ENCODE measurements around the gene TMEM87A.

The TMEM87A gene

GRCh38 chr15:42286445-42287029 is 13.3 kb upstream of the TMEM87A start:
- Histone ChIP-seq H3K4me1 (ENCODE audit: control insufficient read depth, insufficient read depth, low read length) (0 out of 2 replicates have a peak, but pooled peaks cover 2% of the 10 kb centered on the region), H3K4me3 (ENCODE audit: low read length) (no peak overlapping the region), H3K27me3 (ENCODE audit: control insufficient read depth, insufficient read depth, low read length) (no peaks in the 10 kb centered on the region), H3K9me3 (ENCODE audit: control insufficient read depth, insufficient read depth, low read length) (no peaks in the 10 kb centered on the region), H3K36me3 (ENCODE audit: control insufficient read depth, insufficient read depth, low read length) (no peaks in the 10 kb centered on the region), H3K27ac (ENCODE audit: low read length) (no peak overlapping the region)
- WGBS (ENCODE audit: insufficient coverage, insufficient read length): no CpG with 5 or more reads among the region's 4 CpGs
- no peak for DNase-seq (ENCODE audit: low read depth, low spot score)

GRCh38 chr15:42285034-42285433 is 11.8 kb upstream of the TMEM87A start:
- Histone ChIP-seq H3K9me3 (ENCODE audit: control insufficient read depth, insufficient read depth, low read length) (no peaks in the 10 kb centered on the region), H3K4me3 (ENCODE audit: low read length) (no peak overlapping the region), H3K4me1 (ENCODE audit: control insufficient read depth, insufficient read depth, low read length) (0 out of 2 replicates have a peak, but pooled peaks cover 2% of the 10 kb centered on the region), H3K27me3 (ENCODE audit: control insufficient read depth, insufficient read depth, low read length) (no peaks in the 10 kb centered on the region), H3K36me3 (ENCODE audit: control insufficient read depth, insufficient read depth, low read length) (no peaks in the 10 kb centered on the region), H3K27ac (ENCODE audit: low read length) (no peak overlapping the region)
- DNase-seq (ENCODE audit: low read depth, low spot score): no peak
- no CpG with 5 or more reads among the region's 1 CpG for WGBS (ENCODE audit: insufficient coverage, insufficient read length)

DNA sequence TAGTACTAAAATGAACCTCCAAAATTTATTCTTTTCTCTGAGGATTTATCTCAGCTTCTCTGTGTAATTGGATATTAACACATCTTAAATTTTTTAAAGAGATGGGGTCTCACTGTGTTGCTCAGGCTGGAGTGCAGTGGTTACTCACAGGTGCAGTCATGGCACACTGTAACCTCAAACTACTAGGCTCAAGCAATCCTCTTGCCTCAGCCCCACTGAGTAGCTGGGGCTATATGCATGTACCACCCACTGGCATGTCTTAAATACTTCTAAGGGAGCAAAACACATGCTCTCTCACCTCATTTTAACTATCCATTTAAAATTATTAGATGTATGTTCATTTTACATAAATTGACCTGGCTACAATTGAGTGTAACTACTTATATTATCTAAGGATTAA is 11.3 kb upstream of the TMEM87A start:
- DNase-seq (ENCODE audit: low read depth, low spot score): no peak
- H3K9me3 ChIP-seq (ENCODE audit: control insufficient read depth, insufficient read depth, low read length): no peaks in the 10 kb centered on the region
- no peaks in the 10 kb centered on the region for H3K36me3 ChIP-seq (ENCODE audit: control insufficient read depth, insufficient read depth, low read length)

GRCh38 chr15:42283671-42284070 is 10.4 kb upstream of the TMEM87A start:
- H3K4me1 ChIP-seq (ENCODE audit: control insufficient read depth, insufficient read depth, low read length): 0 out of 2 replicates have a peak, but pooled peaks cover 2% of the 10 kb centered on the region
- WGBS (ENCODE audit: insufficient coverage, insufficient read length): no CpG with 5 or more reads among the region's 3 CpGs
- no peaks in the 10 kb centered on the region for H3K36me3 ChIP-seq (ENCODE audit: control insufficient read depth, insufficient read depth, low read length)
- no peak overlapping the region for H3K27ac ChIP-seq (ENCODE audit: low read length)
- no peak for DNase-seq (ENCODE audit: low read depth, low spot score)
- H3K4me3 ChIP-seq (ENCODE audit: low read length): no peak overlapping the region
- H3K27me3 ChIP-seq (ENCODE audit: control insufficient read depth, insufficient read depth, low read length): no peaks in the 10 kb centered on the region
- H3K9me3 ChIP-seq (ENCODE audit: control insufficient read depth, insufficient read depth, low read length): no peaks in the 10 kb centered on the region

More for the DNA sequence above, 11.3 kb upstream of the TMEM87A start:
- H3K4me1 ChIP-seq (ENCODE audit: control insufficient read depth, insufficient read depth, low read length): 0 out of 2 replicates have a peak, but pooled peaks cover 2% of the 10 kb centered on the region
- H3K27ac ChIP-seq (ENCODE audit: low read length): no peak overlapping the region
- H3K4me3 ChIP-seq (ENCODE audit: low read length): no peak overlapping the region
- H3K27me3 ChIP-seq (ENCODE audit: control insufficient read depth, insufficient read depth, low read length): no peaks in the 10 kb centered on the region

DNA sequence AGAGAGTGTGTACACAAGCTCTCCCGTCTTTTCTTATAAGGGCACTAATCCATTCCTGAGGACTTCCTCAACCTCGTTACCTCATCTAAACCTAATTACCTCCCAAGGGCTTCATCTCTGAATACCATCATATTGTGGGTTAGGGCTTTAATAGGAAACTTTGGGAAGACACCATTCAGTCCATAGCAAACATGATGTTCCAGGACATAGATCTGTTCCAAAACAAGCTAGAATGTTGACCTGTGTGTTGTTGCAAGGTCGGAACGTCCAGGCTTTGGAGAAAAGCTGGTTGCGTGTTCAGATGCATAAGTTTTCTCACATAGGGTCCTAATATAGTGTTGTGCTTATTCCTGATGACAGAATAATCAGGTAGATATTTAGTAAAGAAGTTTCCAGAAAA is 9.7 kb upstream of the TMEM87A start:
- Histone ChIP-seq H3K4me3 (ENCODE audit: low read length) (no peak overlapping the region), H3K27ac (ENCODE audit: low read length) (no peak overlapping the region), H3K27me3 (ENCODE audit: control insufficient read depth, insufficient read depth, low read length) (no peaks in the 10 kb centered on the region), H3K9me3 (ENCODE audit: control insufficient read depth, insufficient read depth, low read length) (no peaks in the 10 kb centered on the region), H3K4me1 (ENCODE audit: control insufficient read depth, insufficient read depth, low read length) (0 out of 2 replicates have a peak, but pooled peaks cover 2% of the 10 kb centered on the region), H3K36me3 (ENCODE audit: control insufficient read depth, insufficient read depth, low read length) (no peaks in the 10 kb centered on the region)
- WGBS (ENCODE audit: insufficient coverage, insufficient read length): no CpG with 5 or more reads among the region's 5 CpGs
- no peak for DNase-seq (ENCODE audit: low read depth, low spot score)

- Histone ChIP-seq H3K36me3 (ENCODE audit: control insufficient read depth, insufficient read depth, low read length) (no peaks in the 10 kb centered on the region), H3K9me3 (ENCODE audit: control insufficient read depth, insufficient read depth, low read length) (no peaks in the 10 kb centered on the region), H3K4me1 (ENCODE audit: control insufficient read depth, insufficient read depth, low read length) (0 out of 2 replicates have a peak, but pooled peaks cover 2% of the 10 kb centered on the region), H3K27ac (ENCODE audit: low read length) (no peak overlapping the region), H3K27me3 (ENCODE audit: control insufficient read depth, insufficient read depth, low read length) (no peaks in the 10 kb centered on the region), H3K4me3 (ENCODE audit: low read length) (no peak overlapping the region)
- DNase-seq (ENCODE audit: low read depth, low spot score): no peak
These were observed 9.1 kb upstream of the TMEM87A start for GRCh38 chr15:42282344-42282743.

DNA sequence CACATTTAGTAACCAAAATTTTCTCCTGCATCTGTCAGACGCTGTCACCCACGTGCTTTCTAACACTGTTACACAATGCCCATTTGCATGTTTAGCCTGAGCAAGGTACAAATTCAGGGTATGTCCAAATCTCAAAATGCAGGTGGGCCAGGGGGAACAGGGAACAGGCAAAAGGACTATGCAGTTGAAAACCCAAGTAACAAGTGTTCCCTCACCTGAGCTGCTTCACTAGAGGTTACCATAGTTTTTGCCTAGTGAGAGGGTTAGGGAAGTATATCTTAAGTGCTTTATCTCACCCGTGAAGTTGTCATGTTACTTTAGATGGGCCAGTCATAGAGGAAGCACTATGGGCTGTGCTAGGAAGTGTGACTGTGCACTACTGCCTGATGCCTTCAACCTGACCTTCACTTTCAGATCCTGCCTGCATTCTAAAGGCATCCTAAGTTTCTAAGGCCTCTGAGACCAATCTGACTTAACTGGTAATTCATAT is 6.0 kb upstream of the TMEM87A start:
- H3K27me3 ChIP-seq (ENCODE audit: control insufficient read depth, insufficient read depth, low read length): no peaks in the 10 kb centered on the region
- H3K4me3 ChIP-seq (ENCODE audit: low read length): no peak overlapping the region
- H3K4me1 ChIP-seq (ENCODE audit: control insufficient read depth, insufficient read depth, low read length): 0 out of 2 replicates have a peak, but pooled peaks cover 2% of the 10 kb centered on the region
- H3K27ac ChIP-seq (ENCODE audit: low read length): no peak overlapping the region
- no peaks in the 10 kb centered on the region for H3K9me3 ChIP-seq (ENCODE audit: control insufficient read depth, insufficient read depth, low read length)
- no CpG with 5 or more reads among the region's 3 CpGs for WGBS (ENCODE audit: insufficient coverage, insufficient read length)
- no peaks in the 10 kb centered on the region for H3K36me3 ChIP-seq (ENCODE audit: control insufficient read depth, insufficient read depth, low read length)
- no peak for DNase-seq (ENCODE audit: low read depth, low spot score)

DNA sequence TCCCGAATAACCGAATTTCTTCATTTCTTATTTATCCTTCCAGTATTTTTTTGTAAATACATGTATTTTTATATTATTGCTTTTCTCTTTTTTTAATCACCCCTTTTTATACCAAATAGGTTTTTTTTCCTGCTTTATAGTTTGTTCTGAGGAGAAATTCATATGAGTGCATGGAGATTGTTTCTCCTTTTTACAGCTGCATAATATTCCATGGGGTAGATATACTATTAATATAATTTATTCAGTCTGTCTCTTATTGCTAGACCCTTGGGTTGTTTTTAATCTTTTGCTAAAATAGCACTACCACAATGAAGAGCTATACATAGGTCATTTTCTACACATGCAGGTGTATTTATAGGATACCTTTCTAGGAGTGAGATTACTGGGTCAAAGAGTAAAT is 3.5 kb upstream of the TMEM87A start:
- H3K9me3 ChIP-seq (ENCODE audit: control insufficient read depth, insufficient read depth, low read length): no peaks in the 10 kb centered on the region
- H3K27ac ChIP-seq (ENCODE audit: low read length): no peak overlapping the region
- 100% methylated on average over 2 of the region's 2 CpGs for WGBS (ENCODE audit: insufficient coverage, insufficient read length)
- no peaks in the 10 kb centered on the region for H3K27me3 ChIP-seq (ENCODE audit: control insufficient read depth, insufficient read depth, low read length)
- no peaks in the 10 kb centered on the region for H3K4me1 ChIP-seq (ENCODE audit: control insufficient read depth, insufficient read depth, low read length)
- DNase-seq (ENCODE audit: low read depth, low spot score): no peak
- no peak overlapping the region for H3K4me3 ChIP-seq (ENCODE audit: low read length)
- no peaks in the 10 kb centered on the region for H3K36me3 ChIP-seq (ENCODE audit: control insufficient read depth, insufficient read depth, low read length)

DNA sequence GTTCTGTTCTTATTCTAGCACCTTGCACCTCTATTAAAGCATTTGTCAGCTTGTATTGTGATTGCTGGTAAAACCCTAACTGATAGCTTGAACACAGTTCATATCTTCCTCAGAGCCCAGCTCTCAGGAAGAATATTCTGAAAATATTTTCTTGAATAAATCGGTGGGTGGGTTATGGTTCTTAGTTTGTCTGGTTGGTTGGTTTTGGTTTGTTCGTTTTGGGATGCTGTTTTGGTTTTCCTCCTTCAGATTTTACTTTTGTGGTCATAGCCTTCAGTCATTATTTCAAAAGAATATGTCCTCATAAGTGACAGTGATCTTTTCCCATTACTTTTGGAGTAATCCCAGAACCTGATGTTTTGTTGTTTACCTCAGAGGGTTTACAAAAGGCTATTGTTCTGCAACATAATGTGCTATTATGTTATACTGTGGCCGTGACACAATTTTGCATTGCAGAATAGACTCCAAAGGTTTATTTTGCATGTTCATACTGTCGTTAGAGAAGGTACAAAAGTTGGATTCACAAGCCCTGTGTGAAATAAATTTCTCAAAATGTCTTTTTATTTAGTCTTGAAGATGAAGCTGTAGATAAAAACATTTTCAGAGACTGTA is 2.7 kb upstream of the TMEM87A start:
- H3K27ac ChIP-seq (ENCODE audit: low read length): no peak overlapping the region
- DNase-seq (ENCODE audit: low read depth, low spot score): no peak

DNA sequence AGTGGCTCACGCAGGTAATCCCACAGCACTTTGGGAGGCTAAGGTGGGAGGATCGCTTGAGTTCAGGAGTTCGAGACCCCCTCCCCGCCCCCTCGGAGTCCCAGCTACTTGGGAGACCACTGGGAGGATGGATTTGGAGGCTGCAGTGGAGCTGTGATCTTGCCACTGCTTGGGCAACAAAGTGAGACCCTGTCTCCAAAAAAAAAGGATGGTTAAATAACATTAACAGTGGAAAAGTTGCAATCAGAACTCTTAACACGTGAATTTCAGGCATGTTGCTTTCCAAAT is 1.4 kb upstream of the TMEM87A start:
- no CpG with 5 or more reads among the region's 6 CpGs for WGBS (ENCODE audit: insufficient coverage, insufficient read length)
- no peak for DNase-seq (ENCODE audit: low read depth, low spot score)

More for the DNA sequence above, 2.7 kb upstream of the TMEM87A start:
- 100% methylated on average over 2 of the region's 4 CpGs for WGBS (ENCODE audit: insufficient coverage, insufficient read length)
- no peaks in the 10 kb centered on the region for H3K4me1 ChIP-seq (ENCODE audit: control insufficient read depth, insufficient read depth, low read length)
- no peaks in the 10 kb centered on the region for H3K27me3 ChIP-seq (ENCODE audit: control insufficient read depth, insufficient read depth, low read length)
- no peaks in the 10 kb centered on the region for H3K36me3 ChIP-seq (ENCODE audit: control insufficient read depth, insufficient read depth, low read length)
- no peaks in the 10 kb centered on the region for H3K9me3 ChIP-seq (ENCODE audit: control insufficient read depth, insufficient read depth, low read length)
- no peak overlapping the region for H3K4me3 ChIP-seq (ENCODE audit: low read length)

More for the DNA sequence above, 1.4 kb upstream of the TMEM87A start:
- Histone ChIP-seq H3K27ac (ENCODE audit: low read length) (no peak overlapping the region), H3K4me3 (ENCODE audit: low read length) (no peak overlapping the region), H3K36me3 (ENCODE audit: control insufficient read depth, insufficient read depth, low read length) (no peaks in the 10 kb centered on the region), H3K9me3 (ENCODE audit: control insufficient read depth, insufficient read depth, low read length) (no peaks in the 10 kb centered on the region), H3K4me1 (ENCODE audit: control insufficient read depth, insufficient read depth, low read length) (no peaks in the 10 kb centered on the region), H3K27me3 (ENCODE audit: control insufficient read depth, insufficient read depth, low read length) (no peaks in the 10 kb centered on the region)
